Neuronal stem cell (in vitro differentiated cells): ENCODE results near the gene LIN52.

Experiments used
- DNase-seq: peaks from one replicate; pipeline ENCODE4 v3.0.0-alpha.2; 2013; ENCODE audit warnings: low spot score
- H2AFZ ChIP-seq: one replicate; pipeline ENCODE4 v1.6.1; 2013; ENCODE audit warnings: mild to moderate bottlenecking, low read length, inconsistent platforms
- H2AK5ac ChIP-seq: 2 replicates; pipeline ENCODE4 v1.6.1; 2013; ENCODE audit warnings: low read depth, mild to moderate bottlenecking, inconsistent platforms, low read length, moderate library complexity, mixed read lengths
- H2BK120ac ChIP-seq: 2 replicates; pipeline ENCODE4 v1.6.1; 2013; ENCODE audit warnings: low read depth, mild to moderate bottlenecking, inconsistent platforms, low read length, moderate library complexity, mixed read lengths
- H2BK12ac ChIP-seq: one replicate; pipeline ENCODE4 v1.6.1; 2013; ENCODE audit warnings: low read length, inconsistent platforms
- H2BK15ac ChIP-seq: 2 replicates; pipeline ENCODE4 v1.6.1; 2013; ENCODE audit warnings: mild to moderate bottlenecking, low read length, inconsistent platforms, mixed read lengths
- H2BK5ac ChIP-seq: one replicate; pipeline ENCODE4 v1.6.1; 2013; ENCODE audit warnings: inconsistent platforms, mild to moderate bottlenecking, low read length, moderate library complexity
- H3K14ac ChIP-seq: one replicate; pipeline ENCODE4 v1.6.1; 2013; ENCODE audit warnings: low read length, inconsistent platforms
- H3K18ac ChIP-seq: 2 replicates; pipeline ENCODE4 v1.6.1; 2013; ENCODE audit warnings: low read length, inconsistent platforms
- H3K23ac ChIP-seq: 2 replicates; pipeline ENCODE4 v1.6.1; 2013; ENCODE audit warnings: low read depth, mild to moderate bottlenecking, mixed read lengths, low read length, inconsistent platforms; ENCODE audit not compliant: poor library complexity
- H3K27ac ChIP-seq: replicated peaks from 3 replicates; pipeline ENCODE4 v1.5.1; 2013; ENCODE audit warnings: low read length, inconsistent platforms
- H3K27me3 ChIP-seq, 3 experiments: 2 replicates each; pipeline ENCODE4 v1.6.1; 2013; ENCODE audit warnings: low read length in 3 of 3, mild to moderate bottlenecking in 2 of 3, inconsistent platforms in 1 of 3, low read depth in 1 of 3, mixed read lengths in 1 of 3, moderate library complexity in 1 of 3; ENCODE audit not compliant: control insufficient read depth in 3 of 3, insufficient read depth in 3 of 3
- H3K36me3 ChIP-seq, 2 donors: replicated peaks in 1 of 2; 2 replicates each; pipeline ENCODE4 v1.6.1; 2013; ENCODE audit warnings: low read length in 2 of 2; ENCODE audit not compliant: control insufficient read depth in 2 of 2, insufficient read depth in 2 of 2
- H3K4ac ChIP-seq: 2 replicates; pipeline ENCODE4 v1.6.1; 2013; ENCODE audit warnings: inconsistent platforms, mild to moderate bottlenecking, low read length, moderate library complexity
- H3K4me1 ChIP-seq, 2 donors: 1 replicate in 1 of 2; 2 replicates in 1 of 2; pipeline ENCODE4 v1.6.1; 2013; ENCODE audit warnings: low read length in 2 of 2, low read depth in 1 of 2; ENCODE audit not compliant: control insufficient read depth in 2 of 2, insufficient read depth in 1 of 2
- H3K4me2 ChIP-seq: one replicate; pipeline ENCODE4 v1.6.1; 2013; ENCODE audit warnings: mild to moderate bottlenecking, low read length, inconsistent platforms; ENCODE audit not compliant: insufficient read depth, poor library complexity, severe bottlenecking
- H3K4me3 ChIP-seq, 2 donors: 2 replicates each; pipeline ENCODE4 v1.5.1; 2013; ENCODE audit warnings: low read length in 2 of 2, mild to moderate bottlenecking in 2 of 2, inconsistent platforms in 1 of 2, moderate library complexity in 1 of 2
- H3K79me1 ChIP-seq: one replicate; pipeline ENCODE4 v1.6.1; 2013; ENCODE audit warnings: low read depth, mild to moderate bottlenecking, inconsistent platforms, low read length, moderate library complexity
- H3K9ac ChIP-seq: one replicate; pipeline ENCODE4 v1.6.1; 2013; ENCODE audit warnings: mild to moderate bottlenecking, low read depth, low read length, inconsistent platforms; ENCODE audit not compliant: poor library complexity
- H3K9me3 ChIP-seq, 2 donors: replicated peaks in 1 of 2; 2 replicates each; pipeline versions ENCODE3 to v1.6.1; 2013; ENCODE audit warnings: low read length in 2 of 2, mild to moderate bottlenecking in 2 of 2, inconsistent platforms in 1 of 2, low read depth in 1 of 2, mixed read lengths in 1 of 2, moderate library complexity in 1 of 2; ENCODE audit not compliant: control insufficient read depth in 2 of 2, insufficient read depth in 1 of 2
- H4K8ac ChIP-seq: one replicate; pipeline ENCODE4 v1.6.1; 2013; ENCODE audit warnings: low read depth, mild to moderate bottlenecking, inconsistent platforms, low read length, moderate library complexity
- H4K91ac ChIP-seq: one replicate; pipeline ENCODE4 v1.6.1; 2013; ENCODE audit warnings: low read length, low read depth, mild to moderate bottlenecking, inconsistent platforms; ENCODE audit not compliant: poor library complexity
- WGBS, 2 donors: extraction: QIAGEN DNeasy Blood & Tissue Kit; methylation state at CpG; one replicate each; pipeline ENCODE4 v1.1.7; 2013; ENCODE audit warnings: missing lambda C conversion rate in 2 of 2, mixed read lengths in 1 of 2; ENCODE audit not compliant: insufficient read length in 2 of 2, insufficient replicate concordance in 1 of 2; ENCODE audit errors: extremely low coverage in 2 of 2; 5-methylcytosine and 5-hydroxymethylcytosine counted together

LIN52 gene

GRCh38 chr14:74237441-74237840 is 152.7 kb downstream of the LIN52 start:
- no peak for DNase-seq
- no peak overlapping the region for H2BK5ac ChIP-seq
- no peak overlapping the region for H3K4me2 ChIP-seq
- no peak overlapping the region for H2BK15ac ChIP-seq
- no peak overlapping the region for H4K91ac ChIP-seq
- no peak overlapping the region for H3K14ac ChIP-seq
- no peak overlapping the region for H2AFZ ChIP-seq
- H2AK5ac ChIP-seq = no peak overlapping the region
- no peak overlapping the region for H3K27ac ChIP-seq
- no peaks in the 10 kb centered on the region for H3K36me3 ChIP-seq
- no peak overlapping the region for H3K4me3 ChIP-seq
- no peak overlapping the region for H3K18ac ChIP-seq
- no peak overlapping the region for H2BK120ac ChIP-seq
- H3K27me3 ChIP-seq = peaks cover 33 to 81% (median 54%) of the 10 kb centered on the region in 3 experiments
- H3K23ac ChIP-seq = no peak overlapping the region
- H2BK12ac ChIP-seq = no peak overlapping the region
- no peak overlapping the region for H3K9ac ChIP-seq
- no peaks in the 10 kb centered on the region for H3K9me3 ChIP-seq
- H3K4ac ChIP-seq = no peak overlapping the region
- peaks cover 2% of the 10 kb centered on the region in 2 donors for H3K4me1 ChIP-seq
- no peak overlapping the region for H4K8ac ChIP-seq
- H3K79me1 ChIP-seq = no peaks in the 10 kb centered on the region
- WGBS, 2 donors = no CpG with 5 or more reads among the region's 4 CpGs

GRCh38 chr14:74238974-74239847 is 154.5 kb downstream of the LIN52 start, which contains the start of gene VSX2:
TSS of gene VSX2 (plus strand) at chr14:74239449. CDS start at chr14:74239562, 113 bp downstream.
- no peak within 1 kb of the TSS for H4K8ac ChIP-seq
- H3K4me2 ChIP-seq = peak within 1 kb of the TSS; percentile 46
- H2BK5ac ChIP-seq = peak within 1 kb of the TSS; percentile 79
- peak within 1 kb of the TSS; percentile 60 for H2BK12ac ChIP-seq
- H4K91ac ChIP-seq = no peak within 1 kb of the TSS
- H3K27ac ChIP-seq = no peak within 1 kb of the TSS
- H3K36me3 ChIP-seq = no peaks in the 10 kb centered on the region
- H3K4me3 ChIP-seq = peak within 1 kb of the TSS in 1 of 2 donors; percentile 23
- H3K27me3 ChIP-seq = peaks cover 39 to 93% (median 70%) of the 10 kb centered on the region in 3 experiments
- no peak for DNase-seq
- peaks cover 2% of the 10 kb centered on the region in 2 donors for H3K4me1 ChIP-seq
- H2BK15ac ChIP-seq = peak within 1 kb of the TSS; percentile 72
- H2BK120ac ChIP-seq = no peak within 1 kb of the TSS
- peak within 1 kb of the TSS; percentile 61 for H2AK5ac ChIP-seq
- no peak within 1 kb of the TSS for H3K4ac ChIP-seq
- H3K14ac ChIP-seq = no peak within 1 kb of the TSS
- H3K18ac ChIP-seq = peak within 1 kb of the TSS; percentile 94
- H3K23ac ChIP-seq = peak within 1 kb of the TSS; percentile 62
- no CpG with 5 or more reads among the region's 40 CpGs for WGBS, 2 donors
- peak within 1 kb of the TSS; percentile 89 for H2AFZ ChIP-seq
- H3K9me3 ChIP-seq = no peaks in the 10 kb centered on the region
- no peaks in the 10 kb centered on the region for H3K79me1 ChIP-seq
- no peak within 1 kb of the TSS for H3K9ac ChIP-seq

GRCh38 chr14:74239848-74240793 is 155.4 kb downstream of the LIN52 start:
- H4K91ac ChIP-seq = no peak overlapping the region
- peak overlapping the region; percentile 57 for H2BK120ac ChIP-seq
- H3K79me1 ChIP-seq = no peaks in the 10 kb centered on the region
- peak overlapping the region; percentile 25 for H3K14ac ChIP-seq
- peak overlapping the region; percentile 89 for H2AFZ ChIP-seq
- no peak for DNase-seq
- no CpG with 5 or more reads among the region's 94 CpGs for WGBS, 2 donors
- peak overlapping the region; percentile 62 for H3K23ac ChIP-seq
- no peak overlapping the region for H3K27ac ChIP-seq
- no peak overlapping the region for H3K4ac ChIP-seq
- peak overlapping the region; percentile 61 for H2AK5ac ChIP-seq
- H2BK5ac ChIP-seq = peak overlapping the region; percentile 79
- H3K4me1 ChIP-seq = peaks cover 2 to 4% of the 10 kb centered on the region in 2 donors
- H3K18ac ChIP-seq = peak overlapping the region; percentile 94
- H3K4me2 ChIP-seq = peak overlapping the region; percentile 46
- peaks cover 39 to 93% (median 74%) of the 10 kb centered on the region in 3 experiments for H3K27me3 ChIP-seq
- H3K9ac ChIP-seq = no peak overlapping the region
- no peaks in the 10 kb centered on the region for H3K36me3 ChIP-seq
- H3K4me3 ChIP-seq = peak overlapping the region in 1 of 2 donors; percentile 23
- no peak overlapping the region for H4K8ac ChIP-seq
- peak overlapping the region; percentile 60 for H2BK12ac ChIP-seq
- no peaks in the 10 kb centered on the region for H3K9me3 ChIP-seq
- H2BK15ac ChIP-seq = peak overlapping the region; percentile 72
